ENCODE data around the gene TENT5C.

Gene TENT5C

GRCh38 chr1:117580882-117581281, 25.0 kb upstream of the TENT5C start:
- Mint-ChIP-seq H3K27ac (no peak overlapping the region), H3K36me3 (no peaks in the 10 kb centered on the region), H3K4me1 (no peaks in the 10 kb centered on the region), H3K4me3 (no peak overlapping the region), H3K9me3 (peaks cover 3% of the 10 kb centered on the region), H3K27me3 (no peaks in the 10 kb centered on the region)
- ATAC-seq: no peak

GRCh38 chr1:117581391-117581943, 24.4 kb upstream of the TENT5C start:
- Mint-ChIP-seq H3K27ac (no peak overlapping the region), H3K36me3 (no peaks in the 10 kb centered on the region), H3K4me3 (no peak overlapping the region), H3K27me3 (no peaks in the 10 kb centered on the region), H3K9me3 (peaks cover 3% of the 10 kb centered on the region), H3K4me1 (no peaks in the 10 kb centered on the region)
- ATAC-seq: peak; percentile 31

- H3K9me3 Mint-ChIP-seq: peaks cover 3% of the 10 kb centered on the region
- no peak overlapping the region for H3K27ac Mint-ChIP-seq
- no peaks in the 10 kb centered on the region for H3K4me1 Mint-ChIP-seq
- no peaks in the 10 kb centered on the region for H3K36me3 Mint-ChIP-seq
- H3K4me3 Mint-ChIP-seq: no peak overlapping the region
- no peaks in the 10 kb centered on the region for H3K27me3 Mint-ChIP-seq
- ATAC-seq: no peak
Observed at GRCh38 chr1:117582451-117582850, 23.4 kb upstream of the TENT5C start.

GRCh38 chr1:117583247-117583646, 22.6 kb upstream of the TENT5C start:
- Mint-ChIP-seq H3K27ac (no peak overlapping the region), H3K4me1 (no peaks in the 10 kb centered on the region)

GRCh38 chr1:117584181-117584580, 21.7 kb upstream of the TENT5C start:
- Mint-ChIP-seq H3K27me3 (peaks cover 15% of the 10 kb centered on the region), H3K27ac (no peak overlapping the region), H3K9me3 (peaks cover 3% of the 10 kb centered on the region), H3K4me1 (no peaks in the 10 kb centered on the region), H3K4me3 (no peak overlapping the region), H3K36me3 (no peaks in the 10 kb centered on the region)
- ATAC-seq: no peak

More at GRCh38 chr1:117583247-117583646, 22.6 kb upstream of the TENT5C start:
- Mint-ChIP-seq H3K36me3 (no peaks in the 10 kb centered on the region), H3K9me3 (peaks cover 3% of the 10 kb centered on the region), H3K4me3 (no peak overlapping the region), H3K27me3 (peaks cover 6% of the 10 kb centered on the region)
- ATAC-seq: no peak

- peaks cover 19% of the 10 kb centered on the region for H3K27me3 Mint-ChIP-seq
- H3K4me1 Mint-ChIP-seq: no peaks in the 10 kb centered on the region
- H3K27ac Mint-ChIP-seq: no peak overlapping the region
- peaks cover 3% of the 10 kb centered on the region for H3K9me3 Mint-ChIP-seq
- no peaks in the 10 kb centered on the region for H3K36me3 Mint-ChIP-seq
- no peak for ATAC-seq
- H3K4me3 Mint-ChIP-seq: no peak overlapping the region
Observed at GRCh38 chr1:117585086-117585485, 20.8 kb upstream of the TENT5C start.

- Mint-ChIP-seq H3K27me3 (peaks cover 19% of the 10 kb centered on the region), H3K4me3 (no peak overlapping the region), H3K36me3 (no peaks in the 10 kb centered on the region), H3K9me3 (peaks cover 3% of the 10 kb centered on the region), H3K4me1 (no peaks in the 10 kb centered on the region), H3K27ac (no peak overlapping the region)
- ATAC-seq: no peak
Observed at GRCh38 chr1:117586337-117586736, 19.5 kb upstream of the TENT5C start.

- no peaks in the 10 kb centered on the region for H3K4me1 Mint-ChIP-seq
- H3K27me3 Mint-ChIP-seq: peaks cover 19% of the 10 kb centered on the region
- peaks cover 3% of the 10 kb centered on the region for H3K9me3 Mint-ChIP-seq
- no peak overlapping the region for H3K27ac Mint-ChIP-seq
- no peak overlapping the region for H3K4me3 Mint-ChIP-seq
- no peaks in the 10 kb centered on the region for H3K36me3 Mint-ChIP-seq
- no peak for ATAC-seq
Observed at GRCh38 chr1:117586747-117587498, 18.9 kb upstream of the TENT5C start.

GRCh38 chr1:117587499-117588356, 18.1 kb upstream of the TENT5C start:
- Mint-ChIP-seq H3K36me3 (no peaks in the 10 kb centered on the region), H3K4me1 (no peaks in the 10 kb centered on the region), H3K27ac (peak overlapping the region; percentile 28), H3K4me3 (no peak overlapping the region), H3K9me3 (peaks cover 3% of the 10 kb centered on the region), H3K27me3 (peaks cover 19% of the 10 kb centered on the region)
- ATAC-seq: no peak

- no peak overlapping the region for H3K27ac Mint-ChIP-seq
- H3K36me3 Mint-ChIP-seq: no peaks in the 10 kb centered on the region
- peaks cover 19% of the 10 kb centered on the region for H3K27me3 Mint-ChIP-seq
- no peaks in the 10 kb centered on the region for H3K4me1 Mint-ChIP-seq
- no peaks in the 10 kb centered on the region for H3K9me3 Mint-ChIP-seq
- no peak overlapping the region for H3K4me3 Mint-ChIP-seq
- no peak for ATAC-seq
Observed at GRCh38 chr1:117589544-117589943, 16.3 kb upstream of the TENT5C start.

GRCh38 chr1:117590273-117590925, 15.4 kb upstream of the TENT5C start:
- no peak overlapping the region for H3K27ac Mint-ChIP-seq
- peaks cover 1% of the 10 kb centered on the region for H3K4me1 Mint-ChIP-seq
- no peak for ATAC-seq
- H3K36me3 Mint-ChIP-seq: no peaks in the 10 kb centered on the region
- no peak overlapping the region for H3K4me3 Mint-ChIP-seq
- no peaks in the 10 kb centered on the region for H3K9me3 Mint-ChIP-seq
- peaks cover 19% of the 10 kb centered on the region for H3K27me3 Mint-ChIP-seq

GRCh38 chr1:117591252-117591651, 14.6 kb upstream of the TENT5C start:
- Mint-ChIP-seq H3K4me3 (no peak overlapping the region), H3K36me3 (no peaks in the 10 kb centered on the region), H3K27ac (no peak overlapping the region), H3K27me3 (peaks cover 19% of the 10 kb centered on the region), H3K4me1 (peaks cover 10% of the 10 kb centered on the region), H3K9me3 (no peaks in the 10 kb centered on the region)
- ATAC-seq: no peak

GRCh38 chr1:117592155-117592554, 13.7 kb upstream of the TENT5C start:
- Mint-ChIP-seq H3K4me3 (no peak overlapping the region), H3K27me3 (peaks cover 19% of the 10 kb centered on the region), H3K4me1 (peaks cover 16% of the 10 kb centered on the region), H3K36me3 (no peaks in the 10 kb centered on the region), H3K9me3 (no peaks in the 10 kb centered on the region), H3K27ac (no peak overlapping the region)
- no peak for ATAC-seq

- Mint-ChIP-seq H3K27me3 (peaks cover 1% of the 10 kb centered on the region), H3K4me1 (peaks cover 16% of the 10 kb centered on the region), H3K36me3 (no peaks in the 10 kb centered on the region), H3K4me3 (no peak overlapping the region), H3K27ac (peak overlapping the region; percentile 13), H3K9me3 (no peaks in the 10 kb centered on the region)
- ATAC-seq: no peak
Observed at GRCh38 chr1:117594261-117594990, 11.4 kb upstream of the TENT5C start.

Data from stimulated activated memory B cell treated with anti-CD40 and anti-IgM and Interleukin-4, amounts not matched to agents 10 μg/mL and 1 μg/mL and 100 μg/mL, for 72 hours (primary cell).